Type B pancreatic cell (in vitro differentiated cells): ENCODE results near the gene FRMD8. TPM values are rescaled to one million over a fixed set of nuclear protein-coding genes. Genes with fewer than 3 reads are reported as not detected.

Experiments
- DNase-seq: peaks from one replicate; pipeline ENCODE4 v3.0.0; 2021; ENCODE audit warnings: mixed read lengths; ENCODE audit not compliant: unreplicated experiment; ENCODE audit errors: extremely low spot score
- H3K27ac Mint-ChIP-seq: 2 replicates; pipeline ENCODE4 v1.8.0; 2021; ENCODE audit warnings: mild to moderate bottlenecking, mixed read lengths
- H3K27me3 Mint-ChIP-seq: 2 replicates; pipeline ENCODE4 v1.8.0; 2021; ENCODE audit warnings: mixed read lengths
- H3K36me3 Mint-ChIP-seq: 2 replicates; pipeline ENCODE4 v1.8.0; 2021; ENCODE audit warnings: mixed read lengths
- H3K4me1 Mint-ChIP-seq: one replicate; pipeline ENCODE4 v1.8.0; 2021; ENCODE audit warnings: mixed read lengths; ENCODE audit not compliant: unreplicated experiment
- H3K4me3 Mint-ChIP-seq: 2 replicates; pipeline ENCODE4 v1.8.0; 2021; ENCODE audit warnings: mild to moderate bottlenecking, mixed read lengths
- H3K9me3 Mint-ChIP-seq: 2 replicates; pipeline ENCODE4 v1.8.0; 2021; ENCODE audit warnings: mixed read lengths
- total RNA-seq: library from RNA; stranded (reverse); gene quantifications from 2 replicates; pipeline ENCODE4 v1.2.1, GENCODE V29; 2021; ENCODE audit warnings: low replicate concordance
- TF ChIP-seq, protein P1 (sequence below): fragments of 200-600 bp; sonication (generic); conservative IDR thresholded peaks from 2 replicates; pipeline ENCODE4 v1.5.0; 2021; ENCODE audit warnings: antibody characterized with exemption, mild to moderate bottlenecking

Gene FRMD8
- total RNA-seq, 1 donor from 2014 or later: 35.0 TPM

GRCh38 chr11:65427691-65428577, 41.5 kb downstream of the FRMD8 start:
- H3K4me3 Mint-ChIP-seq: peak overlapping the region; percentile 88
- no peaks in the 10 kb centered on the region for H3K9me3 Mint-ChIP-seq
- peak; percentile 29 for DNase-seq

DNA sequence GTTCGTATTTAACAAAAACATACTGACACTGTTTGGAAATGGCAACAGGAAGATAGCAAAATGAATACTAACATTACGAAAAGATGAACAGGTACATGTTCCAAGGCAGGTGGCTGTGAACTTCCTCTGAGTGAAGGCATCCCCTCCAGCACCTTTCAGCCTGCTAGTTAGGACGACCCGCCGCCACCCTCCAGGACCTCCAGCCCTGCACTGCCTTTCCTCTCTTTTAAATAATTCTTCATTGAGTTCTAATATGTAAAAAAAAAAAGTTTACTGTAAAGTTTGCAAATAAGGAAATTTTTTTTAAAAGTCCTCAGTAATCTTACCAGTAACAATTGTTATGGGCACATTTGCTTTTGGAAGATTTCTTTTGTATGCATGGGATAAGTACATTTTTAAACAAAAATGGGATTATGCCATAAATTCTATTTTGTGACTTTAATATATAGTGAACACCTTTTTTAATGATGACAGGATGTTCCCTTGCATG, 42.2 kb downstream of the FRMD8 start:
- Mint-ChIP-seq H3K4me1 (peaks cover 69% of the 10 kb centered on the region), H3K4me3 (peak overlapping the region; percentile 88), H3K9me3 (no peaks in the 10 kb centered on the region), H3K36me3 (peaks cover 35% of the 10 kb centered on the region), H3K27ac (peak overlapping the region; percentile 99), H3K27me3 (peaks cover 30% of the 10 kb centered on the region)
- TF ChIP-seq, protein P1, sequence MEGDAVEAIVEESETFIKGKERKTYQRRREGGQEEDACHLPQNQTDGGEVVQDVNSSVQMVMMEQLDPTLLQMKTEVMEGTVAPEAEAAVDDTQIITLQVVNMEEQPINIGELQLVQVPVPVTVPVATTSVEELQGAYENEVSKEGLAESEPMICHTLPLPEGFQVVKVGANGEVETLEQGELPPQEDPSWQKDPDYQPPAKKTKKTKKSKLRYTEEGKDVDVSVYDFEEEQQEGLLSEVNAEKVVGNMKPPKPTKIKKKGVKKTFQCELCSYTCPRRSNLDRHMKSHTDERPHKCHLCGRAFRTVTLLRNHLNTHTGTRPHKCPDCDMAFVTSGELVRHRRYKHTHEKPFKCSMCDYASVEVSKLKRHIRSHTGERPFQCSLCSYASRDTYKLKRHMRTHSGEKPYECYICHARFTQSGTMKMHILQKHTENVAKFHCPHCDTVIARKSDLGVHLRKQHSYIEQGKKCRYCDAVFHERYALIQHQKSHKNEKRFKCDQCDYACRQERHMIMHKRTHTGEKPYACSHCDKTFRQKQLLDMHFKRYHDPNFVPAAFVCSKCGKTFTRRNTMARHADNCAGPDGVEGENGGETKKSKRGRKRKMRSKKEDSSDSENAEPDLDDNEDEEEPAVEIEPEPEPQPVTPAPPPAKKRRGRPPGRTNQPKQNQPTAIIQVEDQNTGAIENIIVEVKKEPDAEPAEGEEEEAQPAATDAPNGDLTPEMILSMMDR: no peak
- no peak for DNase-seq

More at GRCh38 chr11:65427691-65428577, 41.5 kb downstream of the FRMD8 start:
- Mint-ChIP-seq H3K4me1 (peaks cover 71% of the 10 kb centered on the region), H3K36me3 (peaks cover 34% of the 10 kb centered on the region), H3K27ac (peak overlapping the region; percentile 99), H3K27me3 (peaks cover 33% of the 10 kb centered on the region)
- TF ChIP-seq, protein P1: no peak

GRCh38 chr11:65429068-65429681, 42.7 kb downstream of the FRMD8 start:
- TF ChIP-seq, protein P1: no peak
- H3K4me3 Mint-ChIP-seq: peak overlapping the region; percentile 70
- peaks cover 65% of the 10 kb centered on the region for H3K4me1 Mint-ChIP-seq
- H3K36me3 Mint-ChIP-seq: peaks cover 36% of the 10 kb centered on the region
- H3K27me3 Mint-ChIP-seq: peaks cover 26% of the 10 kb centered on the region
- H3K27ac Mint-ChIP-seq: peak overlapping the region; percentile 99
- H3K9me3 Mint-ChIP-seq: no peaks in the 10 kb centered on the region
- no peak for DNase-seq

DNA sequence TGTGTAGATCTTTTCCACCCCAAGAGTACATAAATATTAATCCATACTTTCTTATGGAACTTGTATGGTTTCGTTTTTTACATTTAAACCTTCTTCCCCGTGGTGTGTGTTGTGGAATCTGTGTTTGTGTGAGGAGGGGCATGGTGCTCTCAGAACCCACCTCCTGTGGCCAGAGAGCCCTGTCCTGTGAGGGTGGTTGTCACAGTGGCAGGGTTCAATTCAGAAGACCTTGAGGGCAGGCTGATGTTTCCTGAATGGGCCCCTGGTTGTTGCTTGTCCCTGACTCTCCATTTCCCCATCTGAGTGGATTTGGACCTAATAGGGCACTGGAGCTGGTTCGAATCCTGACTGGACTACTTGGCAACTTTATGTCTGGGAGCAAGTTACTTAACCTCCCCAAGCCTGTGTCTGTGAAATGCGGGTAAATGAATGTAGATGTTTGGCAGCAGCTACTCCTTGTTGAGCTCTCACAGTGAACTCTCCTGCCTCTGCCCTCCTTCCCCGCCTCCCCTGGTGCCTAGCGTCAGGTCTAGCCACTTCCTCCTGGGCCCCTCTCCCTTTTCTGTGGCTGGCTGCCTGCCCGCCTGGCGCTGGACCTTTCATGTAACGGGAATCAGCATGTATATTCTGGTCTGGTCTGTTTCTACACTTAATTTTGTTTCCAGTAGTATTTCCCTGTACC, 43.4 kb downstream of the FRMD8 start:
- Mint-ChIP-seq H3K27ac (peak overlapping the region; percentile 99), H3K36me3 (peaks cover 33% of the 10 kb centered on the region), H3K4me3 (peak overlapping the region; percentile 70), H3K4me1 (peaks cover 58% of the 10 kb centered on the region), H3K27me3 (peaks cover 21% of the 10 kb centered on the region), H3K9me3 (no peaks in the 10 kb centered on the region)
- no peak for DNase-seq
- TF ChIP-seq, protein P1: no peak

DNA sequence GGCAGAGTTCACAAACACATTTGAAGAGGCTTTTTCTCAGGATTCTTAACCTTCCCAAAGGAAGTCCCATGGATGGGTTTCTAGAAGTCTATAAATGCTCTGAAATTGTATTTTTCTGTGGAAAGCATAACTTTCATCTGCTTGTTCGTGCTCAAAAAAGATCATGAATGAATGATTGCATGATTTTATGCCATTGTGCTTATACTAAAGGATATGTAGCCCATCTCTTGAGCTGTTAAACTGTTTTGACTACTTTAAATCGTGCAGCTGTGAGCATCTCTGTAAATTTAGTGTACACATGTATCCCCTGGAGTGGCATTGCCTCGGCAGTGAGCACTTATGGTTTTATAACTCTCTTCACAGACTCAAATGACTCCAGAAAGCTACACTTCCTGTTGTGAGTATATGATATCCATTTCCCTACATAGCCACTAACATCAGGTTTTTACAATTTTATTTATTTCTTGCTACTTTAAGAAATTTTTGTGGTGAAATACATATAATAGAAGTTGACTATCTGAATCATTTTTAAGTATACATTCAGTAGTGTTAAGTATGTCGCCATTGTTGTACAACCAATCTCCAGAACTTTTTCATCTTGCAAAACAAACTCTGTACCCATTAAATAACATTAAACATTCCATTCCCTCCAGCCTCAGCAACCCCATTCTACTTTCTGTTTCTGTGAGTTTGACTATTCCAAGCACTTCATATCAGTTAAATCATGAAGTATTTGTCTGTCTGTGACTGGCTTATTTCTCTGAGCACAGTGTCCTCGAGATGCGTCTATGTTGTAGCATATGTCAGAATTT, 44.2 kb downstream of the FRMD8 start:
- Mint-ChIP-seq H3K27ac (peak overlapping the region; percentile 99), H3K9me3 (no peaks in the 10 kb centered on the region), H3K27me3 (peaks cover 18% of the 10 kb centered on the region), H3K4me3 (peak overlapping the region; percentile 70), H3K36me3 (peaks cover 33% of the 10 kb centered on the region), H3K4me1 (peaks cover 52% of the 10 kb centered on the region)
- DNase-seq: no peak
- TF ChIP-seq, protein P1: no peak
